Measurements from ENCODE around the gene DMAC2L.
A peak's percentile ranks its signal among the peaks of the same experiment; 100 is the strongest.
"Not testable (repeated sequence)": the region's sequence is repeated elsewhere in the genome, so short reads cannot be mapped to it uniquely, and the experiment has no call there.

The DMAC2L gene

DNA sequence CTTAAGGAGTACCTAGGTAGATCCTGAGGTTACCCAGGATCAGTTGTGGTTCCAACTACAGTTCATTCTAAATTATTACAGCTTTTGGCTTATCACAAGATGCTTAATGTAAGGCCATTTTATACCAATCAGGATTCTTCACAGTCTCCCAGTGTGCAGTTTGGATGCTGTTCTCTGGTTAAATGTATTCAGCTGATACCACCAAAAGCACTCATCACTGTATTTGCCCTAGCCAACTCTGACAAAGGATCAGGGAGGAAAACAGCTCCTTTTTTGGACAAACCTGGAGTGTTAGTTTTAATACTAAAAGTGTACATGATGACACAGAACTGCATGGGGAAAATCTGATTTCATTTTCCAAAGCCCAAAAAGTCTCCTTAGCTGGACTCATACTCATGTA lies 19.5 kb downstream of the DMAC2L start:
- FAIRE-seq, result no peak

DNA sequence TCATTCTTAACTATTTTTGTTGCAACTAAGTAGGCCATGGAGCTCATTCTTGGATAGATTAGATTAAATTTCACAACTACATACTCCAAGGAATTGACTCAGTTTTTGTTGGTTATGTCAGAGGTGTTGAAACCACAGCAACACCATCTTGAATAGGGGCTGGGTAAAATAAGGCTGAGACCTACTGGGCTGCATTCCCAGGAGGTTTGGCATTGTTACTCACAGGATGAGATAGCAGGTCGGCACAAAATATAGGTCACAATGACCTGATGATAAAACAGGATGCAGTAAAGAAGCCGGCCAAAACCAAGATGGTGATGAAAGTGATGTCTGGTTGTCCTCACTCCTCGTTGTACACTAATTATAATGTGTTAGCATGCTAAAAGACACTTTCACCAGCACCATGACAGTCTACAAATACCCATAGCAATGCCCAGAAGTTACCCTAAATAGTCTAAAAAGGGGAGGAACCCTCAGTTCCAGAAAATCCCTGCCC lies 20.9 kb downstream of the DMAC2L start:
- no peak for FAIRE-seq

DNA sequence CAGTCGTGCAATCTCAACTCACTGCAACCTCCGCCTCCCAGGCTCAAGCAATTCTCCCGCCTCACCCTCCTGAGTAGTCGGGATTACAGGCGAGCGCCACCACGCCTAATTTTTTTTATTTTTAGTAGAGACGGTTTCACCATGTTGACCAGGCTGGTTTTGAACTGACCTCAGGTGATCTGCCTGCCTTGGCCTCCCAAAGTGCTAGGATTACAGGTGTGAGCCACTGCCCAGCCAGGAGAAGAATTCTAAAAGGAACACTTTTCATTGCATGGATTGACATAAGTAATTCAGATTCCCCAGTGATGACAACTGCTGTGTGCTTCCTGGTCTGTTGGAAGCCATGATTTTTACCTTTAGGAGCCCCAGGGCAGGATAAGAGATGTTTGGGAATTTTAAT lies 22.1 kb downstream of the DMAC2L start:
- no peak for FAIRE-seq

DNA sequence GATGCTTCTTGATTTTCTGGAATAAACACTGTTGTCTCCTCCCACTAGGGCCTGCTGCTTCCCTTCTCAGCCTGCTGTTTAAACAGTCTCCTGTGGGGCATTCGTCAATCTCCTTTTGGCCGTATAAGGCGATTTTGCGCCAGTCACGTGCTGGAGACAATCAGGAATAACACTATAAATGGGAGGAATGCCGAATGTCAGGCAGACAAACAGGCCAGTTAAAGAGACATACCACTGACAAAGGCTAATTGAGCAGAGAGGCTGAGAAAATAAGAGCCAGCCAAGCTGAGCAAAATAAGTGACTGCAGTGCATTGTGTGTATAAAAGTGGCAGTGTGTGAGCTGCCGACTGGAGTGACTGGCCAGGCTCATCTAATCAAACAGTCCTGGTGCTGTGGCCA lies 23.3 kb downstream of the DMAC2L start:
- no peak for FAIRE-seq

DNA sequence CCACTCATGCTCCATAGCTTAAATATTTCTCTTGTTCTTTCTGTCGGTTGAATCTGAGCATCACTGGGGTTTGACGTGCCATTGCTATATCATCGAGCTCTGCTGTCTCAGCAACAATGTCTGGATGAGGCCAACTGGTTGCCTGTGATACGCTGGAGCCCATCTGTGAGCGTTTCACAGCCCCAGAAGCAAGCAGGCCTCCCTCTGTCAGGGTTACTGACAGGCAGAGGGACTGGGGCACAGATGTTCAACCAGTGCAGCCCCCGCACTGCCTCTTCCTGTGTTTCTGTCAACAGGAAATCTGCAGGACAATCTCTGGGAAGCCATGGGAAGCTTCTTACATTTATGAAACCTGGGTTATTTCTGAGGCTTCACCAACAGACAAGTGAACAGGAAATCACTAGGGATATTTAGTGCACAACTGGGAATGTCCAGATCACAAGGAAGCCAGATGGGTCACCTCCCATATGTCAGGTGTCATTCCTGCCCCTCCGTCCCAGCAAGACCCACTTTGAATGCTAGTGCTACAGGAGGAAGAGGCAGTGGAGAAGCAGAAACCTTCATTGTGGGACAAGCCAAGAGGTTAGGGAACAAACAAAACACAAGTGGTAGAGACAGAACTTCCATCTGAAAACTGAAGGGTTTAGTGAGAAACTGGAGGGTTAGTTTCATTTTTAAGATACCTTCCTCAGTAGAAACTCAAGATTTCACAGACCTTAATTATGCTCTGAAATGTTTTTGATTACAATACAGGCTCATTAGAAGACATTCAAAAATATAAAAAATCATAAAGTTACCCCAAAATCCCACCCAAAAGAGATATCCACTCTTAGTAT lies 24.1 kb downstream of the DMAC2L start:
- FAIRE-seq, result peak; percentile 39

DNA sequence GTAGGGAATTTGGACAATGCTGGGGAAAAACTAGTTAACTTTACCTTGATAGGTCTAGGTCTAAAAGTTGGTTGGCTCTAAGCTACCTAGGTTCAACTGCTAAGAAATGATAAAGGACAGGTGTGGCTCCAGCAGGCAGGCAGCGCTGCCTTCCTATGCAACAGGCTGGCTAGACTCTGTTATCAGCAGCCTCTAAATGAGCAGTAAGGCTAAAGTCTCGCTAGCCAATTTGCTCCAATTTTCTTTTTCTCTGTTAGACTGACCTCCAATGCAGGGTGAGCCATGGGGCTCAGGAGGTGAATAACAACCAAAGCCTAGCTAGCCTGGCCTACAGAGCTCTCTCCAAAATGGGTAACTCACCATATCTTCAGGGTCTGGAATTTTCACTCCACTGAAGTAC lies 26.5 kb downstream of the DMAC2L start:
- FAIRE-seq, result no peak

DNA sequence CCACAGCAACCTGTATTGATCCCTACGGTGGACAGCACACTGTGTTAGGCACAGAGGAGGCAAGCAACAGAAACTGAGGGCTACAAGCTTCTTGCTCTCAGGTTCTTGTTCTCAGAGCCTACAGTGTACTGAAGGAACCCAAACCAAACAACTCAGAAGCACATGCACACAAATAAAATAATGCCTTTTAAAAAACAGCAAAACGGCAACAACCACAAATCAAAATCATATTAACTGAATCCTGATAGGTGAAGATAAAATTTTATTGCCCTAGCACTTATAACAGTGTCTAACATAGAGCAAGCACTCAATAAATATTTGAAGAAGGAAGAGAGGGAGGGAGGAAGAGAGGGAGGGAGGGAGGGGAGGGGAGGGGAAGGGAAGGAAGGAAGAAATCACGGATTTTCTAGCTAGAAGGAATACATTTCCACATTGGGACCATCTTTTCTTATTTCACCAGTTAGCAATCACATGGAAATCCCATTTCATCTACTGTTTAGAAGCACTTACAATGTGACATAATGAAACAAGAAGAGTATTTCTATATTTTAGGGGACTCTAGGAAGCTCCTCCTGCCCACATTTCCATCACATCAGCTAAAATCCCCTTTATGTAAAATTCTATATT lies 27.2 kb downstream of the DMAC2L start:
- FAIRE-seq, result no peak

DNA sequence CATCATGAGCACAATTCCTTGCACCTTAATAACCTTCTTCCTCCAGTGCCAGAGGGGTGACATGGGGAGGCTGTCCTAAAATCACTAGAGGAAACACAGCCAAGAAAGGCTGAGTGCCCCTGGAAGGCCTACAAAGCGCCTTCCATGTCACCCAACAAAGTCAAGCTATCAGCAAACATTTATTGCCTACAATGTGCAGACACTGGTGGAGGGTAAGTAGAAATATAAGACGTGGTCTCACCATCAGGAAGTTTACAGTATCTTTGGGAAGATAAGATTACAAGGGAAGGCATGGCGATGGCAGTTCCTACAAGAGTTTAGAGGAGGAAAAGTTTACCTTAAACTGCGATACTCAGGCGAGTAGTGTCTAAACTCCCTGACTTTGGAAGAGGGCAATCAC lies 27.9 kb downstream of the DMAC2L start:
- FAIRE-seq, result no peak

DNA sequence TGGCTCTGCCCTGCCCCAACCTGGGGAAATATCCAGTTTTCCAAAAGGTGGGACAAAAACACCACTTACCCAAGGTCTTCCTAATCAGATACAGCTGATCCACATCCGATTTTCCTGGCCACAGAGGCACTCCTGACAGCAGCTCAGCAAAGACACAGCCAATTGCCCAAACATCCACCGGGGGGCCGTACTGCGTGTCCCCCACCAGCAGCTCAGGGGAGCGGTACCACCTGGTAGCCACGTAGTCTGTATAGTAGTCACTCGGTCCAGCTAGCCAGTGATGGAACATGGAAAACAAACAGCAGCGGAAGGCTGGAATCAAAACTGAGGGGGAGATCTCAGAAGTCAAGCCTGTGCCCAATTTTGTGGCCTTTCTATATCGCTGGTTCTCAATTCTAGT lies 28.8 kb downstream of the DMAC2L start:
- no peak for FAIRE-seq

DNA sequence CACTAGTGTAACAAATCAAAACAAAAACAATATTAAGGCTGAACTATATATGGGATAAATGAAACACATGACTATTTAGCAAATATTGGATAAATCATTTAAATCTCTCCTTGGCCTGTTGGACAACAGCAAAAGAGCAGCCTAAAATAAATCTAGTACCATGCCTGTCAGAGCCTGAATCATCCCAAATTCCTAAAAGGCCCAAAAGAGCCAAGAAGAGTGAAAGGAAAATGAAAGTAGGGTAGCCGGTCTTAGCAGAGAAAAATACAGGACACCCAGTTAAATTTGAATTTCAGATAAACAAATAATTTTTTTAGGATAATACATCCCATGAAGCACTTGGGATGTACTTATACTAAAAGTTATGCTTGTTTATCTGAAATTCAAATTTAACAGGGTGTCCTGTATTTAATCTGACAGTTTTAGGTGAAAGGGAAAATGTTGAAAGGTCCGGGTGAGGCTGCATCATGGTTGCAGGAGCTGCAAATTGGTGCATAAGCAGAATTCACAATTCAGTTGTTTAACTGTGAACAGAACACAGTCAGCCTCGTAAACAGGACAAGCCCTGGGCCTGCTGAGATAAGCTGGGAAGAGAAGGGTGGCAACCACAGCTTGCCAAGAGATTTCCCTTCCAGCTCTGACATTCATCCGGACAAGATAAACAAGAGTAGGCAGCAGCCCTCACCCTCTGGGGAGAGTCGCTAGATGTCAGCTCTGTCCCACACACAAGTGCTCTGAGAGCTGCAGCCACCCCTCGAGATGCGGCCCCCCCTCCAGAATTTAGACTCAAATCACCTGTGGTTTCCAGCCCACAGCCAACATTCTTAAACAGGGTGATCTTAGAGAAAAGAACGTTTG lies 30.3 kb downstream of the DMAC2L start:
- FAIRE-seq, result no peak

DNA sequence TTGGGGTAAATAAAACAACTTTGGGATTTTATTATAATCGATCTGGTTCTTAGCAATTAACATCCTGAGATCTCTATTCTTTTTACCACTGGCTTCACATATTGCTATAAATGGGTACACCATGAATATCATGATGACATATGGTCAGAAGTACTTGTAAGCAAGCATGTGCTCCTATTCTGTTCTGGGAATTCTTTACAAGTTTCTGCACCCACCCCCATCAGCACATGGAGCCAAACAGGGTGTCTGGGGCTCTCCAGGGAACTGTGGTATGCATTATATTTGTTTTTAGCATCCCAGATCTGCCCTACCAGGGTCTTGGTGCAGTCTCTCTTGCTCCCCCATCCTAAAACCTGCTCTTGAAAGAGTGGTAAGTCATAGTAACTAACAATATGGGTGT lies 31.3 kb downstream of the DMAC2L start:
- no peak for FAIRE-seq

DNA sequence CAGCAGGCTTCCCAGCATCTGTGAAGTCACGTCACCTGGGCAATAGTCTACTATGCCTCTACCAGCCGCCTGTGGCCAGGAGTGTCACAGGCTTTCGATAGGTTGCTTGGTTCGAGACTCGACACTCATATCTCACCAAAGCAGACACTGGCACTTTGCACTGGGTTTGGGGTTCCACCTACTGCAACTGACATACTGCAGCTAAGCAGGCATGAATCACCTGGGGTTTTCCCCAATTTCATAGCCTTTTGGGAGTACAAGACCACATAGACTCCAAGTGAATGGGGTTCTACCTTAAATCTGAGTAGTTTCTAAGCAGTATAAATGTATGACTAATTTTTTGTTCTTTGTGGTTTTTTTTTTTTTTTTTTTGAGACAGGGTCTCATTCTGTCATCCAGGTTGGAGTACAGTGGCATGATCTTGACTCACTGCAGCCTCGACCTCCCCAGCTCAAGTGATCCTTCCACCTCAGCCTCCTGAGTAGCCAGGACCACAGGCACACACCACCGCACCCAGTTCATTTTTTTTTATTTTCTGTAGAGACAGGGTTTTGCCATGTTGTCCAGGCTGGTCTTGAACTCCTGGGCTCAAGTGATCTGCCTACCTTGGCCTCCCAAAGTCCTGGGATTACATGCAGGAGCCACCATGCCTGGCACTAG lies 32.1 kb downstream of the DMAC2L start:
- FAIRE-seq, result no peak

DNA sequence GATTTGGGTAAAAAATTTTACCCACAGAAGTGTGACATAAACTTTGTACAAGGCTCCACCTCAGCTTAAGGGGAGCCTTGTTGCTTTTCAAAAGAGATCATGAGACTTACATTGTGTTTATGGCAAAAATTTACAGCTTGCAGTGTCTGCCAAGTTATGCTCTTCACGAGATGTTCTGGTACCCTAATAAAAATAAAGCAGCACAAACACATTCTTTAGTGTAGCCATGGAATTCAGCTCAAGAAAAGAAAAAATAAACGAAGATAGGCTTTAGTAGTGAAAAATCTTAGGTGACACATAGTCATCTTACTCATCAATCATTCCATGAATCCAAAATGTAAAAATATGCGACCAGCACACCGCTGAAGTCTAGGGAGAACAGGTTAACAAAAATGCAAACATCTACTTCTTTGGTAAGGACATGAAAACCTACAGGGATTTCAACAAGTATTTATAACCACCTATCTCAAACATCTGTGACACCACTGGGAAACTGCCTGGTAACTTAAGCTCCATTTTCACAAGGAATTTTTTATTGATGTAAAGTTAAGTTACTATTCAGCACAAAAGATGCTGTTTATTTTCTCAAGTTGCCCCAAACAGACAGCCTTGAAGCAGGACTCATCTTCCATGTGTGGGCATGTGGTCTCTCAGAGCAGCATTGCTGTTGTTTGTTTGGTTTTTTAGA lies 32.9 kb downstream of the DMAC2L start:
- FAIRE-seq, result peak; percentile 69

DNA sequence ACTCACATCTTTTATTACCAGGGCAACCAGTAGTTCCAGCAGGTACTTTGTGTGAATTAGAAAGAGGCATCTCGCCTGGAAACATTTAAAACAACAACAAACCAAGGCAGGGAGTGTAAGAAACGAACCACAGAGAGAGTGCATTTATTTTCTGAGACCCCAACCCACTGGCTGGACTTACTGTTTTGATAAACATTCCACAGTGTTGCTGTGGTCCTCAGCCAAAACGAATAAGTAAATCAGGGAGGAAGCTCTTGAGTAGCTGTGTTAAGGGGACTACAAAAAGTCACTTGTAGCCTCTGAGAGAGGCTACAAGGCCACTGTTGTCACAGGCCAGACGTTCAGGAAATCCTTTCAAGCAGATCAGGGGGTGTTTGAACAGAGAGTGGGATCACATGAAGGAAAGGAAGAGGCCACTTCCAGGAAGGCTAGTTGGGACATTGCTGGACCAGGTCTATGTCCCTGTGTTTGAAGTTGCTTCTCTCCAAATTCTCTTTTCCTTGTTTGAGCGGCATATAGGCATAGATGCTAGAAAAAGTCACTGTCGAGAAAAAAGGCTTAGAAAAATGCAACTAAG lies 33.8 kb downstream of the DMAC2L start:
- FAIRE-seq, result no peak

DNA sequence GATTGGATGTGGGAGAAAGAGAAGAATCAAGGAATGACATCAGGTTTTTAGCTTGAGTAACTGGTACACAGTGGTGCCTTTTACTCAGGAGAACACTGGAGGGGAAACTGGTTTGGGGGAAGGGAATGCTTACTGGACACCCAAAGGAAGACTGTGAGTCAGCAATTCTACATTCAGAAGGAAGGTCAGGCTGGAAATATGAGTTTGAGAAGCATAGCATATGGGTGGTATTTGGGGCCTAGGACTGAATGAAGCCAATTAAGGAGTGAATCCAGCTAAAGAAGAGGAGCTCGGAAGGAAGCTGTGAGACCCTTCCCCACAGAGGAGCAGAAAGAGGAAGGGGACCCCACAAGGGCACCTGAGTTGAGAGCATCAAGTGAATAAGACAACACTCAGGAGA lies 35.4 kb downstream of the DMAC2L start:
- no peak for FAIRE-seq

DNA sequence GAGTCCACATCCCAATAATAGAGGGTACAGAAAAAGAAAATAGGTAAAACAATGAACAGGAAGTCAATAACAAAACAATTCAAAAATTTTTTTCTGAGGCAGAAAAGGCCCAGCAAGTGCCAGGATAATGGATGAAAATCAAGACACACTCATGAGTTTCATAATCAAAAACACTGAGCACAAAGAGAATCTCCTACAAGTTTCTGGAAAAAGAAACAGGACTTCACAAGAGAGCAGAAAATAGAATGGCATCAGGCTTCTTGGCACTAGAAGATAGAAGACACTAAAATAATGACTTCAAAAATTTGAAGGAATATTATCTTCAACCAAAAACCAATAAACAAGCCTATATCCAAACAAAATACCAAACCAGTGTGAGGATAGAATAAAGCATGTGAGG lies 36.8 kb downstream of the DMAC2L start:
- no peak for FAIRE-seq

DNA sequence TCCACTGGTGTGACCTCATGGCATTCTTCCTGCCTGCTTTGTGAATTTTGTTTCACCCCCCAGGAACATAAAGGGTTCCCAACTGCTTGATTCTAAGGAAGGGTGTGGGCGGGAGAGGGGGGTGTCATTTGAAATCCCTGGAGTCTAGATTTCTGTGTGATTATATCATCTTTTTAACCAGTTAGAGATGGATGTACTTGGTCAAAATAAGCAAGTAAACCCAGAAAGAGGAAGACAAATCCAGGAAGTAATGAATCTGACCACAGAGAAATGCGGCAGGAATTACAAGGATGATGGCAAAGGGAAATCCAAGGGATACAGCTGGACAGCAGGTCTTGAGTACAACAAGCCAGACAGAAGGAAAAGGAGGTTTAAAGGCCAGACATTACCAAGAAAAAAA lies 38.9 kb downstream of the DMAC2L start:
- no peak for FAIRE-seq

DNA sequence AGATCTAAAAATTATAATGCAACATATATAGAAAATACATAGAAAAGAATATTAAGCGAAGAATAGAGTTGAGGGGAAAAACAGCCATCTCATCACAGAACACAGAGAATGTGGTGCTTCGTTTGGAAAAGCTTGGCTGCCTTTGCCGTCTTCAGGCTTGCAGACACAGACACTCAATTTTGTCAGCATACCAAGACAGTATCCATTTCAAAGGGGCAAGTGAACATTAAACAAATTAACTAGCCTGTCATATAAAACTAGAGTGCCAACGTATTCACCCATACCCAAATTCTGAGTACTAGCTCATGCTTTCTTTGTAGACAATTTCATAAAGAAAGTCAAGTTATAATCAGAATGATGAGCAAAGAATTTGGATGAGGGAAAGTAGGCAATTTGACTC lies 40.5 kb downstream of the DMAC2L start:
- no peak for FAIRE-seq

DNA sequence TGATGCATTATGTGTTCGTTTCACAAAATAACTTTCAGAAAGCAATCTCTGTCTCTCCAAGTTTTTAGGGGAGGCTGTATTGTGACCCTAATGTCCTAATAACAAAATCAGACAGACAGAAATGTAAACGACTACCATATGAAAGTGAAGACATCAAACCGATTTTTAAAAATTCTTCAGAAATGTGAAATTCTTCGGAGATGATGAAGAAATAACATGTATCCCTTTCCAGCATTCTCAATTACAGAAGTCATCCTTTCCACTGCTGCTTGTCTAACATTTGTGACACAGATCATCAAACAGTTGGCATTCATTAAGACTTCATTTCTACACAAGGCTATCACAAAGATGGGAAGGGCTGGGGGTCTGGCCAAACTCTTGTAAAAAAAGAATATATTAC lies 41.0 kb downstream of the DMAC2L start:
- no peak for FAIRE-seq

DNA sequence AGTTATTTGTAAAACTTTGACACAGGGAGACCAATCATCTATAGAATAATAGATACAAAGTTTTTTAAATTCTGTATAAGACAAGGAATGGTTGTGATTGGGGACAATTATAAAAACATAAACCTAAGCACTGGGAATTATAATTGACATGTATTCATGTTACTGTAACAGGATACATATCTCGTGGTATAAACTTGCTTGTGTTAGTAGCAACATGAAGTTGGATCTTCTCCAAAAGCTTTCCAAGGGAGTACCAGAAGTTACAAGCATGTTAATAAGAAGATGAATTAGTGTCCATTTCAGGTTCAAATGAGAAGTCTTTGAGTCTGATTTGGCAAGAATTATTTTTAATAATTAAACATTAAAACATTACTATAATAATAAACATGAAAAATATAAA lies 42.4 kb downstream of the DMAC2L start:
- FAIRE-seq, result no peak

DNA sequence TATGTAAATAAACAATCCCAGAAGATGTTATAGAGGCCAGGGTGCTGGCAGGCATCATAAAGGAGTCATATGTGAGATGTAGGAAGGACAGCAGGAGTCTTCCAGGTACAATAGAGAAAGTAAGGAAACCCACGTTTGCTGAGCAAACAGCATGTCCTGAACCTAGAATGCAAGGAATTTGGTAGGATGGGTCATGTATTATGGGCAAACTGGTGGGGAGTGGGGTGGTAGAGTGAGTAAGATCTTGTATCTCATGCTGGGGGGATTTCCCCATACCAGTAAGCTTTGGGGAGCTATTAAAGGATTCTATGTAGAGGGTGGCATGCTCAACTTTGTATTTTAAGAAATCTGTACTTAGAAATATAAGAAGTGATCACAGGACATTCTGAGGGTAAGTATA lies 43.6 kb downstream of the DMAC2L start:
- no peak for FAIRE-seq

DNA sequence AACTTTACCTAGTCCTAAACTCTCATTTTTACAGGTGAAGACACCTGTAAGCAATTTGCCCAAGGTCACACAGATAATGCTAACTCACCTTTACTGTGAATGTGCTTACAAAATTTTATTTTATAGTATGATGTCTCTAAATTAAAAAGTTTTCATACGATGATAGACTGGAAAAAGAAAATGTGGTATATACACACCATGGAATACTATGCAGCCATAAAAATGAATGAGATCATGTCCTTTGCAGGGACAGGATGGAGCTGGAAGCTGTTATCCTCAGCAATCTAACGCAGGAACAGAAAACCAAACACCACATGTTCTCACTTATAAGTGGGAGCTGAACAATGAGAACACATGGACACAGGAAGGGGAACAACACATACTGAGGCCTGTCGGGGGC lies 44.2 kb downstream of the DMAC2L start:
- FAIRE-seq, result not testable (repeated sequence)
